ENCODE data around the gene SLC44A5.

GRCh38 chr1:75521658-75522057 lies 89.3 kb downstream of the SLC44A5 start:
- no peak for TF ChIP-seq REST (IDR thresholded peaks at IDR 0.05; ENCODE audit: unreplicated experiment)
- TF ChIP-seq CTCF (conservative IDR thresholded peaks at IDR 0.05; ENCODE audit: low read depth in 2 of 2), result no peak
- TF ChIP-seq EZH2 (IDR thresholded peaks at IDR 0.05; ENCODE audit: low read depth, unreplicated experiment), result no peak
- no peak for TF ChIP-seq JUNB (IDR thresholded peaks at IDR 0.05; ENCODE audit: unreplicated experiment)
- TF ChIP-seq CREB1 (CRISPR knock-in tag; IDR thresholded peaks at IDR 0.05; ENCODE audit: low read depth), result no peak
- no peak for TF ChIP-seq EZH2phosphoT487 (IDR thresholded peaks at IDR 0.05; ENCODE audit: unreplicated experiment)
- TF ChIP-seq POLR2AphosphoS5 (IDR thresholded peaks at IDR 0.05; ENCODE audit: low read depth), result no peak
- TF ChIP-seq ZNF114 (CRISPR knock-in tag; IDR thresholded peaks at IDR 0.05), result no peak
- TF ChIP-seq ETS1 (IDR thresholded peaks at IDR 0.05), result no peak
- TF ChIP-seq NANOG (IDR thresholded peaks at IDR 0.05; ENCODE audit: borderline replicate concordance), result no peak
